ENCODE results near the gene FOXL3.

GRCh38 chr7:312424-312823 is 22.5 kb downstream of the FOXL3 start:
- TF ChIP-seq CTCF (conservative IDR thresholded peaks at IDR 0.05; ENCODE audit: low read depth, low read length) = no peak
- no peak for TF ChIP-seq EZH2 (IDR thresholded peaks at IDR 0.05; ENCODE audit: borderline replicate concordance, low read depth, low read length, poor library complexity, severe bottlenecking)

Measured in A673 (cell line).